ENCODE data around the gene PLXDC2.

PLXDC2 gene

DNA sequence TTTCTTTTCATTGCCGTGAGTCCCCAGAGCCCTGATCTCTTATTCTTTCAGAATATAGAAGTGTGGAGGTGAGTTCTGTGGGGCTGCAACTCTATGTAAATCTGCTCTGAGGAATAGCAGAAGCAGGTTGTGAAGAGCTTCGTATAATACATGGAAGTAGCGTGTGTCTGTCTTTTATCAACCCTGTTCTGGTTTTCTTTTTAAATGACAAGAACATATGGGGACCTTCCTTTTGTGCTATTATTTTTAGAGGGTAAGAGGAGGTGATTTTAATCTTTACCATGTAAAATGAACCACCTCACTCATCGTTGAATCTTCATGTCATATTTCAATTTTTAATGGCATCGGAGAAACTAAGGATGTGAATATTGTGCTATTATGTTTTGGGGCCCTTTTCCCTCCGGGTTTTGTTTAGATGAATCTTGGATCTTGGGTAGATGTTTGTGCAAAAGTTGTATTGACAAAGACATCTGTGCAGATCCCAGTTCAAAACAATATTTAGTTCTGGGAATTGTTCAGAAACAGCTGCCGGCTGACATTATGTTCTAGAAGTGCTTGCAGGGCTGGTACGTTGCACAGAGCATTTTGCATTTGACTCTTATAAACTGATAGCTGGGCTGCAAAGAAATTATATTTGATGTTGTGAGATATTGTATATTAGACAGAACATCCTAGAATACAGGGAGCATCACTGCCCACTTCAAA lies 46.7 kb downstream of the PLXDC2 start:
- no peak for DNase-seq

DNA sequence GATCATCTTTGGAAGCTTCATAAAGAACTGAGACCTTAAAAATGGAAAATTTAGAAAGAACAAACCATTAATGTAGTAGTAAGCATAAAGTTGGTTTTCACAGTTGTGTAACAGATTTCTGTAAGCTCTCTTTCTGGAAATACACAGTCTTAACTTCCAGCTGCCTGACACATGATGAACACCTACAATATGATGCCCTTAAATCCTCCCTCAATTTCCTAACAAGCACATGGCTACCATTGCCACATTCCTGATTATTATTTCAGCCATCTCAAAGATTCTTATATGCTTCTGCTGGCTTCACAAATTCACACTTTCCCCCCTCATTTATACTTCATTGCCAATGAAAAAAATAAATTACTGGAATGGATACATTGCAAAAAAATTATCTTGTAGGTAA lies 49.4 kb downstream of the PLXDC2 start:
- no peak for DNase-seq

DNA sequence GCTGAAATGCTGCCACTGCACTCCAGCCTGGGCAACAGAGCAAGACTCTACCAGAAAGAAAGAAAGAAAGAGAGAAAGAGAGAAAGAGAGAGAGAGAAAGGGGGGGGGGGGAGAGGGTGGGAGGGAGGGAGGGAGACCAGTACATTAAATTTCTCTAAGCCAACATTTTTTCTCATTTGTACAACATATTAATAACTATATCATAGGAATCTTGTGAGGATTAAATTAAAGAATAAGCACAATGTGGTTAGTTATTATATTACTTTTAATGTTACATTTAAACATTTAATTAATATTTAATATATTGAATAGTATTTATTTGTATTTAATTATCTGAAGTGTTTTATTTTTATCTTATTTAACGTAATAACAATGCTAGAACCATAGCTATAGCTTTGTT lies 53.1 kb downstream of the PLXDC2 start:
- DNase-seq = no peak

DNA sequence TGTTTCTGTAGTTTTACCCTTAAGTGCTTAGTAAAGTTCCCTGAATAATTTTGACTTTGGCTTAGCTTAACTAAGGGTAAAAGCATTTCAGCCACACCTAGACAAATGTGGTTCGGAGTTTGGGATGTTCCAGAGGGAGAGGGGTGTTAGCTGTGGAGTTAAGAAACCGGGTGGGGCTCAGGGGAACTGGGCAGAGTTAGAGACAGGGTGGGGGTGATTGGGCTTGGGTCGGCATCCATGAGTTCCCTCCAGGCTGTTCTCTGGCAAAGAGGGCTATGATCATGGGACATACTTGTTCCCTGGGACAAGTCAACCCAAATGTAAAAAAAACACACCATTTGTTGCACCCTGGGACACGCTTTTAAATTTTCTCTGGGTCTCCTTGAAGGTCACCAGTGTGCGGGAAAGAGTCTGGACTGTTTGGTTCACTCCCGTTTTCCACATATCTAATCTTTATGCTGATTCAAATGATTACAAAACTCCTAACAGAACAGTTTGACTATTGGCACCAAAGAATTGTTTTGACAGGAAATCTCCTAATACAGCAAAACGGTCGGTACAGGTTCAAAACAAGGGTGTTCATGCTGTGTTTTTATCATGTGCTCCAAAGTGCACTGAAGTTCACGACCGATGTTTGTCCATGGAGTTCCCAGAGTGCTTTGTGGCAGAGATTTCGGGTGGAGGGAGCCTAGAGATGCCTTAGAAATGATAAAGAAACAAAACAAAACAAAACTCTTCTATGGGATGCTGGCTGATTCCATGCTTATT lies 56.5 kb downstream of the PLXDC2 start:
- DNase-seq = no peak

DNA sequence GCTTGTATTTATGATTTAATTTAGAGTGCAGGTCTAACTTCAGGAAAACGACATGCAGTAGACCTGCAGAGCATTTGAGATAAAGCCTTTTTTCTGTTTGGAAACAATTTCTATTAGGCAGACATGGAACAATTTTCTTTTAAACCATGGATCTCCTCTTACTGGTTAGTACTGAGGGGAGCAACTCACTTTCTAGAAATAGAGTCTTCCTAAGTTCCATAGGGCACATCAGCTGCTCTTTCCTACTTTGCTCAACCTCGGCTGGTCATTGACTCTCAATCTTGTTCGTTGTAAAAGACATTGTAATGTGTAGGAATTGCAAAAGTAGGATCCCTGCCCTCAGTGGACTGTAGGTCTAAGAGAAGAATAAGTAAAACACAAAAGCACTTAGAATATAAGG lies 58.0 kb downstream of the PLXDC2 start:
- no peak for DNase-seq

DNA sequence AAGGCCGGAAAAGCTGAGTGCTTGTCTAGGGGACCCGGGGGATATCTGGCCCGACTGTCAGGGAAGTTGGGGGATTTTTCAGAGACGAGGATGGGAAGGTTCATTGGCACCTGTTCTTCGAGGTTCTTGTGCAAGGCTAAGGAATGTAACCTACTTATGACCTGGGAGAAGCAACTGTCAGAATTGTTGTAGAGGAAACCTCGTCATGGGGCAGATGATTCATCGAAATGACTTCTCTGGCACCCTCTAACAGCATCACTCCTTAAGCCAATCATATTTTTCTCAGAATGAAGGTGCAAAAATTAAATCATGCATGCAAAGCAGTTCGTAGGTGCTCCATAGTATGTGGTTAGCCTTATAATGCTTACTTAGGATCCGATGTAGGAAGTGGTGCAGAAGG lies 58.6 kb downstream of the PLXDC2 start:
- no peak for DNase-seq

DNA sequence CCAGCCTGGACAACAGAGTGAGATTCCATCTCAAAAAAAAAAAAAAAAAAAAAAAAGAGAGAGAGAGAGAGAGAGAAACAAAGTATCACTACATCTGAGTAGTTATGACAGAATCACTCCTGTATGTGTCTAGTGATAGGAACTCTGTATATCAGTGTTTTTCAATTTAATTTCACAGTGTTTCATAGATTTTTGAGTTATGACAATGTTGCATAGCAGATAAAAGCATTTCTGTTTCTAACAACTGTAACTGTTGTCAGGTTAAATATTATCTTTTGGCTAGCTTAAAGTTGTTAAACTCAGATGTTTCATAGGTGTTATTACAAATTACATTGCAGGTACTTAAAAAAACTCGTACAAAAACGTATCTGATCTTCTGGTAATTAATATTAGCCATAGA lies 60.3 kb downstream of the PLXDC2 start:
- no peak for DNase-seq

DNA sequence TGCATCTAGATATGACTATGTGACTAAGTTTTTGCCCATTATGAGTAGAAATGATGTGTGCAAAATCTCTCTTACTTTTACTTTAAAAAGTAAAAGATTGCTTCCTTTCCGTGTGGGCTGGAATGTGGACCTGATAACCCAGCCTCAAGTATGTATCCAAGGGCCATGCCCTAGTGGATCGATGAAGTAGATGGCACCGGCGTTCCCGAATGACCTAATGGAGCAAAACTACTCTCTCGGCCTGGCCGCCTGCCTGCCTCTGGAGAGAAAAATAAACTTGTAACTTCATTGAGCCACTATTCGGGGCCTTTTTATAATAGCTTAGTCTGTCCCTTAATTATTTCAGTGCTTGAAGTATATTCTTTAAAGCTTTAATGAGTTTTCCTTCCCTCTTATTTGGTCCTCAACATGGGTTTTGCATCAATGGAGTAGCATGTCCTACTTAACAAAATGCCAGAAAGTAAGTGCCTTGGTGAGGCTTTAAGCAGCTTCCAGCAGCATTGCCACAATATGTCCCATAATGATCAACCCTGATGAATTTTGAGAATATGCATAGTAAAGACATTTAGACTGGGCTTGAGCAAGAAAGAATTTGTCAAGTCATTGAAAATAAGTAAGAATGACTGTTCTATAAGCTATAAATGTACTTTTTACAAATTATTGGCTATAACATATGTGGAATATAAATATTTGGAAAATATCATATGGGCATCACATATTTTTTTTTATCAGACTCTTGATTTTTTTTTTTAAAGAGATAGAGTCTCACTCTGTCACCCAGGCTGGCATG lies 61.4 kb downstream of the PLXDC2 start:
- DNase-seq = no peak

DNA sequence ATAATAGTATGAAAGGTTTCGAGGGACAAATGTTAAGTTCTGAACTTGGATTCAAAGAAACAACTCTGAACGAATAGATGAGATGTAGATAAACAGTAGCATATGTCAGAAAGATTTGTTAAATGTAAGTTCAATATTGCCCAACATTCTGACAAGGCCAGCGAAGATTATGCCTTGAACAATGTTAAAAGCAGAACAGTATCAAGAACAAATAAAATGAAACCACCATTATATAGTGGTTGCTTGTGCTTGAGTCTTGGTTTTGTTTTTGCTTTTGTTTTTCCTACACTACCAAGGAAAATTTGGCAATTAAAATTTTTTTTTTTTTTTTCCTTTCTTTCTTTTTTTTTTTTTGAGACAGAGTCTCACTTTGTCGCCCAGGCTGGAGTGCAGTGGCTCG lies 66.4 kb downstream of the PLXDC2 start:
- DNase-seq = no peak

DNA sequence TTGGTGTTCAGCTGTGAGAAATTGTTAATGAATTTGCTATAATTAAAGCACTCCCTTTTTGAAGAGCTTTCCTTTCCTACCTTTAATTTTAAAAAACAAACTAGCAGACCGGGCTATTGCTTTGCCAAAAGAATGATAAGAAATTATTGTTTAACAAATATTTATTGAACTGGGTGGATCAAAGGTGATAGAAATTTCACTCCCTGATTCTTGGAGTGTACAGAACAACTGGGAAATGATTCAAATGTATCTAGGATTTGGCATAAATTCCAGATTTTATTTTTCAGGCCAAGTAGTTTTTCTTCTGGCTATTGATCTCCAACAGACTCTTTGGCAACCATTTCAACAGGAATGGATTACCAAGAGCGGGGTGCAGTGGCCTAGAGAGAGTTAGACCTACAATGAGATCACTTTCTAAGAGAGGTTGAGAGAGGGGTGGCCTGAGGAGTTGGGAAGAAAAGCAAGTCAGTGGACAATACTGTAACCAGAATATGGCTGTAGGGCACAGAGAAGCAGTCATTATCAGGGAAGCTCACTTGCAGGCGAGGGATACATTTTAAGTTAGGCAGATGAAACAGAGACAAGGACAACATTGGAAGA lies 71.9 kb downstream of the PLXDC2 start:
- no peak for DNase-seq

DNA sequence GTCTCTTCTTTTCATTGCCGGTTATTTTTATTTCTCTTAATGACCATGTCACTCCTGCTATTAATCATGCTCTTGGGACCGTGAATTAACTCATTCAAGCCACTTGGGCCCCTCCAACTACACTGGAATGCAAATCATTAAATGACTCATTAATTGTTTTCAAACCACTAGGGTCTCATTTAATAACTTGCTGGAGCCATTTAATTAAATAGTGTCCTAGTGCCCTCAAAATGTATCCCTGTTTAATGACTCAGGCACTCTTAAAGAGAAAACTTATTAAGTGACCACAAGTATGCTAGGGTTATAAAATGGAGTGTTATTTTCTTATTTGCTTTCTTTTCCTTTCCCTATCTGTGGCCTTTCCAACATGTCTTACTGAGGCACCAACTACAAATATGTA lies 73.0 kb downstream of the PLXDC2 start:
- no peak for DNase-seq

DNA sequence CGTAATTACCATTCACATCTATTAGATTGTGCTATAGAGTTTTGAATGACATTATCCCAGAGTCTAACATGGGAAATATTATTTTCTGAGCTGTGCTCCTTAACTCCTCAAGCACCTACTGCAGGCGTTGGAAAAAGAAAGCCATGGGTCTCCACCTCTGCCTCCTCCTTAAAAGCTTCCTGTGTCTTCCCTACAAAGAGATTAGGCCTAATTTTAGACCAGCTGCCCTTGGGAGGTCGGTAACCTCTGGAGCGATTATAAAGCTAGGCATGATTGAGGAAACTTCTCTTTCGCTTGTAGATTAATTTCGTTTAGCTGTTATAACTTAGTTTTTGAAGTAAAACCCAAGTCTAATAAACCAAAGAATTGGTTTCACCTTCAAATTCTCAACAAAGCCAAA lies 75.2 kb downstream of the PLXDC2 start:
- DNase-seq = no peak

DNA sequence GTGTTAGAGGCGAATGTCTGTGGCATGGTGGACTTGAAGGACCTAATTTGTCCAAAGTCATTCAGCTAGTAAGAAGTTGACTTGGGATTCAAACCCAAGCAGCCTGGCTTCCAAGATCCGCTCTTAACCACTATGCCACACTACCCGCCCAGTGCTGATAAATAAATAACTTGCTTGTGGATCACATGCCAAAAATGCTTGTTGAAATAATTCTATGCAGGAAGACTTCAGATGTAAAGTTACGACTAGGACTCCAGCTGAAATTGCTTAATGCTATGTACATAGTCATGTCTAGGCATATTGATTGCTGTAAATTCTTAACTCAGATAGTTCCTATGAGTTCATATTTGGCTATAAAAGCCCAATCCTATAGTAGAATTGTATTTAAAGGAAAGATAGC lies 76.0 kb downstream of the PLXDC2 start:
- DNase-seq = no peak

DNA sequence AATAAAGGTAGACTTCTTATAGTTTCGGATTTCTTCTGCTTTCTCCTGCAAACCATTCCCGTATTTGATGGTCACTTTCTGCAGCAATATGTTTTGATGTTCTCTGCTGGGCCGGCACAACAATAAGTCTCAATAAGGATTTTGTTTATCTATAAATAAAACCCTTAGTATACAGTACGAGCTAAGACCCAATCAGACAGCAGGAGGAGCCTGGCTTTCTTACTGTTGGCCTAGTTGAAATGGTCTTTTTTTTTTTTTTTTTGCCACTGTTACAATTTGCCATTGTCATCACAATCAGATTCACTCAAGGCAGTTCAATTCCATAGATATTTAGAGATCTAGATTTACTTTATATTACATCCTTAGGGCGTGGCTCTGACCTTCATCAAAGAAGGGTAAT lies 76.4 kb downstream of the PLXDC2 start:
- no peak for DNase-seq

DNA sequence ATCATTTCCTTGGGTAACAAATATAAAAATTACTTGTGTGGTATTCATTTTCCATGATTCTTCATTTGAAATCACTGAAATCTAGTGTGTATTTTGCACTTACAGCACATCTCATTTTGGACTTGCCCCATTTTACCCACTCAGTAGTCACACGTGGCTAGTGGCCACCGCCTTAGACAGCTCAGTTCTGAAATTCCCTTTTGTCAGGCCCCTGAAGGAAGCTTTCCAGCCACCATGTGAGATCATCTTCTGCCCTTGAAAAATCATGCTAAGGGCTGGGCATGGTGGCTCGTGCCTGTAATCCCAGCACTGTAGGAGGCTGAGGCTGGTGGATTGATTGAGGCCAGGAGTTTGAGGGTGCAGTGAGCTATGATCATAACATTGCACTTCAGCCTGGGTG lies 79.3 kb downstream of the PLXDC2 start:
- no peak for DNase-seq

DNA sequence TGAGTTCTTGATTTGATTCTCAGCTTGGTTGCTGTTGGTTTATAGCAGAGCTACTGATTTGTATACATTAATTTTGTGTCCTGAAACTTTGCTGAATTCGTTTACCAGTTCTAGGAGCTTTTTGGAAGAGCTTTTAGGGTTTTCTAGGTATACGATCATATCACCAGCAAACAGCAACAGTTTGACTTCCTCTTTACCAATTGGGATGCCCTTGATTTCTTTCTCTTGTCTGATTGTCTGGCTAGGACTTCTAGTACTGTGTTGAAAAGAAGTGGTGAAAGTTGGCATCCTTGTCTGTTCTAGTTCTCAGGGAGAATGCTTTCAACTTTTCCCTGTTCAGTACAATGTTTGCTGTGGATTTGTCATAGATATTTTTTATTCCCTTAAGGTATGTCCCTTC lies 86.2 kb downstream of the PLXDC2 start:
- no peak for DNase-seq

DNA sequence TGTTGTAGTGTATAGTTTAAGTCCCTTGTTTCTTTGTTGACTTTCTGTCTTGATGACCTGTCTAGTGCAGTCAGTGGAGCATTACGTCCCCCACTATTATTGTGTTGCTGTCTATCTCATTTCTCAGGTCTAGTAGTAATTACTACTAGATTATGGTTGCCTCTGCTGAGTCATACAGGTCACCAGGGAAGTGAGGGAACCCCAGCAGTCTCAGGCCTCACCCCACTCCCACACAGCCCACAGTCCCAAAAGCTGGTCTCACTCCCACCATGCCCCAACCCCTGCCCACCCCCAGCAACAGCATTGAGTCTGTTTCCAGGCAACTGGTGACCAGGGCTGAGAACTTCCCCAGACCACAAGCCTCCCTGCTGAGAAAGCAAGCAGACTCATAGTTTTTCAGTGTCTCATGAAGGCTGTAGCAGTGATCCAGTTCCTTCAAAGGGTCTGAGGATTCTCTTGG lies 88.0 kb downstream of the PLXDC2 start:
- DNase-seq = no peak

DNA sequence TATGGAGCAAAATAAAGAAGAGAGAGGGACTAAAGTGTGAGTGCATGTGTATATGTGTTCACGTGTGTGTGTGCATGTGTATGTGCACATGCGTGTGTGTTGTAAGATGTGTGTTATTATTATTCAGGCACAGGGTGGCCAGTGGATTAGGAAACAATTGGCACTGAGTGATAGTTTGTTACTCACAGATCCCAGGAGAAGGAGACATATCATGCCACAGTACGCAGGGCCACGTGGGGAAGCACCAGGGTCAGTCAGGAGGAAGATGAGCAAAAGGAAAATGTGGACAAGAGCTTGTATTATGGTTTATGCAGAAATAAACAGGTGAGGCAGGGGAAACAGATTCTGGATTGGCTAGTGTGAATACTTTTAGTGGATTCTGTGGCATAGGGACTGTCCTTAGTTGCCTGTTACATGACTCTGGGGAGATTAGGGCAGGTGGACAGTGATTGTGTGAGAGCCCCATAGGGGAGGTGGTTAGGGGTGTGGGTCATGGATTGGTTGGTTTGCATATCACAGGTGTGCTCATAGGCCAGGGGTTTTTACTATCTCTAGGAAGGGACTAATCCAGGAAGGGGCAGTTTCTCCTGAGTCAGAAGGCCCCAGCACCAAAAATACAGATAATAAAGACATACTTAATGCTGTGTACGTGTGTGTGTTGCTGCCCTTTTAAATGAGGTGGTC lies 90.0 kb downstream of the PLXDC2 start:
- DNase-seq = no peak

DNA sequence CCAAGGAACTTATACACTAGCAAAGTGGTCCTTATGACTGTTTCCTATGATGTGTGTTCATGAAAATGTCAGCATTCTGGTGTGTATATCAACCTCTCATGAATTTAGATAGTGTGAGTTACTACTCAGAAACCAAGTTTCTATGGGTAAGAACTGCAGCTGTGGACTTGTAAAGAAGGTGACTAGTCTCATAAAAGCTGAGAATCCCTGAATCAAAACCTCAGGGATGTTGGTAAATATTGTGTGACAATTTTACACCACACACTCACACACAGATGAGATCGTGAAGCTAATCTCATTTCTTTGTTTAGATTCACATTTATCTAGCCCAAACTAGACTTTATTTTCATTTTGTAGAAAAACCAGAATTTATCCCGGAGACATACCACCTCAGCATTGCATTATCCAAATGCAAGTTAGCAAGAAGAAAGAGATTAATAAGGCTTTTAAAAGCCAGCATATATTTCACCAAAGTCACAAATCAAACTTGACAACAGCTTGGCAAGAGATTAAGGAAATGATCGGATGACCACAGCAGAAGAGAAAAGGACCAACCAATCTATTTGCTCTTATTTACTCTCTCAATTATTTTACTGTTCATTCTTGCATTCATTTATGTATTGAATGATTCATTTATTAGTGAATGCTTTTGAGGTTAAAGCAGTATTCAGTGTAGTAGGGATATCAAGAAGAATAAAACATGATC lies 92.9 kb downstream of the PLXDC2 start:
- DNase-seq = no peak

DNA sequence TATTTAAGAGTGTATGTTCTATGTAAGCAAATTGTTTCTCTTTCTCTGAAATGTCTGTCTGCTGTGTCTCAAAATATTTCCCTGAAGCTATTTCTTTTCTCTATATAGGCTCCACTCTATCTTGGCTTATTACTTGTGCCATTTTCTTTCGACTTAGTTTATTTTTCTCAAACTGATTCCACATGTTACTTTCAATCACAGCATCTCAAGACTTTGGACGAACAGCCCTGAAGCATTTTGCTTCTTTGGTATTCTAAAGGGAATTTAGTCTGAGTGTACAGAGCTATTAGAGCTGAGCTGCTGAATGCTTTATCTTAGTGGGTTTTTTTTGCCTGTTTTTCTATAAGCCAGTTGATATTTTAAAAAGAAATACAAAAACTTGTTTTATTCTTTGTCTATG lies 95.7 kb downstream of the PLXDC2 start:
- DNase-seq = no peak

DNA sequence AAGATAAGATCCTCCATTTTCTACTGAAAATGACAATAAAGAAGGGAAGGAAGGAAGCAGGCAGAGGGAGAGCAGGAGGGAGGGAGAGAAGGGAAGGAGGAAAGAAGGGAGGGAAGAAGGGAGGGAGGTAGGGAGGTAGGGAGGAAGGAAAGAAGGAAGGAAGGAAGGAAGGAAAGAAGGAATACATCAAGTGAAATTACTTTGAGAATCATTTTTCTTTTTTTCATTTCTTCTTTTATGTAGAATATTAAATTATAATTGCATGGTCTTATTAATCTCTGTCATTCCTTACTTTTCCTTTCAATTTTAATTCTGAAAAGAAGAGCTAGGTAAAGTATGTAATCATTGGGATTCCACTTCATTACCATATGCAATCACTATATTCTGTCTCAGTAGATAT lies 97.8 kb downstream of the PLXDC2 start:
- no peak for DNase-seq

DNA sequence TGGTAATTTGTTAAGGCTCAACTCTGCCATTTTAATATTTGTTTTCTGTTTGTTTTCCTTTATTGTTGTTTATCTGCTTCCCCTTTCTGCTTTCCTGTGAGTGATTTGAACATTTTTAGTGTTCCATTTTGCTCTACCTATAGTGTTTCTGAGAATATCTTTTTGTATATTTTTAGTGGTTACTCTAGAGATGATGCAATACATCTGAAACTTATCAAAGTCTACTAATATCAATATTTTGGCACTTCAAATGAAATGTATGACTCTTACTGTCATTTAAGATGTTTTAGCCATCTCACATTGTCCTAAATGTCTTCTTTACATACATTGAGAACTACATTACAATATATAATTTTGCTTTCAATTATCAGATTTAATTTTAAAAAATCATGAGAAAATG lies 98.9 kb downstream of the PLXDC2 start:
- no peak for DNase-seq

Measured in NCI-H1092 treated with DMSO at 0.1 percent for 48 hours (cell line).